Gastrocnemius medialis (tissue), 4 donors: ENCODE results near the gene STH. TPM values are rescaled to one million over a fixed set of nuclear protein-coding genes. Genes with fewer than 3 reads are reported as not detected.

Experiments
- ATAC-seq, 2 donors: fragments of 150-250 bp; one replicate each; pipeline ENCODE4 v1.9.1; 2016
- DNase-seq, 2 donors: peaks; one replicate each; pipeline ENCODE4 v3.0.0-alpha.2; 2019
- H3K27ac ChIP-seq, 4 donors: fragments of 200-600 bp; sonication (generic); 1 replicate in 1 of 4; 2 replicates in 3 of 4; pipeline ENCODE4 v1.5.1; 2016 to 2018; ENCODE audit warnings: mild to moderate bottlenecking in 2 of 4, moderate library complexity in 1 of 4
- H3K27me3 ChIP-seq, 3 donors: fragments of 200-600 bp; sonication (generic) in 2 of 3; 1 replicate in 1 of 3; 2 replicates in 2 of 3; pipeline versions ENCODE4 v1.5.1 to v1.6.0; 2016 to 2019; ENCODE audit warnings: mild to moderate bottlenecking in 1 of 3, moderate library complexity in 1 of 3
- H3K36me3 ChIP-seq, 2 donors: fragments of 200-600 bp; sonication (generic) in 1 of 2; one replicate each; pipeline ENCODE4 v1.5.1; 2017 to 2018
- H3K4me1 ChIP-seq, 2 donors: fragments of 200-600 bp; sonication (generic) in 1 of 2; one replicate each; pipeline ENCODE4 v1.5.1; 2016 to 2017; ENCODE audit warnings: mild to moderate bottlenecking in 2 of 2
- H3K4me3 ChIP-seq, 4 donors: fragments of 200-600 bp; sonication (generic) in 3 of 4; 1 replicate in 1 of 4; 2 replicates in 3 of 4; pipeline ENCODE4 v1.5.1; 2016 to 2019; ENCODE audit warnings: mild to moderate bottlenecking in 2 of 4
- H3K9me3 ChIP-seq, 3 donors: fragments of 200-600 bp; sonication (generic) in 2 of 3; 1 replicate in 1 of 3; 2 replicates in 2 of 3; pipeline ENCODE4 v1.5.1; 2016 to 2019
- CTCF ChIP-seq, 5 experiments: fragments of 450-650 bp in 3 of 5; fragments of 200-600 bp in 2 of 5; sonication (generic) in 2 of 5; IDR thresholded peaks in 4 of 5; conservative IDR thresholded peaks in 1 of 5; 1 replicate in 4 of 5; 2 replicates in 1 of 5; pipeline ENCODE4 v1.5.1; 2016 to 2019; ENCODE audit warnings: antibody characterized with exemption in 5 of 5, mild to moderate bottlenecking in 3 of 5, moderate library complexity in 3 of 5
- POLR2A ChIP-seq, 2 donors: fragments of 450-650 bp; IDR thresholded peaks; one replicate each; pipeline ENCODE4 v1.6.1; 2017; ENCODE audit warnings: antibody characterized with exemption in 2 of 2, mild to moderate bottlenecking in 2 of 2, moderate library complexity in 2 of 2
- in situ Hi-C, 4 donors: fragments of 200-750 bp; cut with MboI; loops; one replicate each; pipeline versions ENCODE4 v1.15.0 to v1.8.0; 2017; ENCODE audit warnings: low sequenced_read_pairs in 4 of 4
- intact Hi-C: fragments of 100-400 bp; cut with DNase I; formaldehyde crosslinking; loops from one replicate; pipeline ENCODE4 v1.15.1; 2023; ENCODE audit warnings: low total_unique reads
- total RNA-seq, 4 donors: library from RNA; depleted of rRNA; stranded (reverse); fragments of >200 nt; gene quantifications; one replicate each; pipeline versions ENCODE4 v1.1.0 to v1.2.3, GENCODE V29; 2016

STH gene
- total RNA-seq, 4 donors from 2014 or later: not detected

- DNase-seq: no peak
- TF ChIP-seq CTCF (IDR thresholded peaks at IDR 0.05 in 4 of 5, conservative IDR thresholded peaks at IDR 0.05 in 1 of 5): no peak
- no peak for TF ChIP-seq POLR2A (IDR thresholded peaks at IDR 0.05)
- peaks cover 0 to 5% of the 10 kb centered on the region in 2 donors for H3K4me1 ChIP-seq
- H3K27ac ChIP-seq: no peak overlapping the region
- intact Hi-C loops (no loop called here), in situ Hi-C loops (no loop called here)
- no peaks in the 10 kb centered on the region for H3K27me3 ChIP-seq
- no peak overlapping the region for H3K4me3 ChIP-seq
- no peak for ATAC-seq
- no peaks in the 10 kb centered on the region for H3K9me3 ChIP-seq
- H3K36me3 ChIP-seq: no peaks in the 10 kb centered on the region
Observed at GRCh38 chr17:45982791-45983613, 16.0 kb upstream of the STH start.

GRCh38 chr17:45983614-45984310 is 15.3 kb upstream of the STH start:
- intact Hi-C loops (no loop called here), in situ Hi-C loops (no loop called here)
- no peak overlapping the region for H3K27ac ChIP-seq
- ATAC-seq (no peak), DNase-seq (no peak)
- no peaks in the 10 kb centered on the region for H3K27me3 ChIP-seq
- no peaks in the 10 kb centered on the region for H3K4me1 ChIP-seq
- TF ChIP-seq CTCF (IDR thresholded peaks at IDR 0.05 in 4 of 5, conservative IDR thresholded peaks at IDR 0.05 in 1 of 5): no peak
- TF ChIP-seq POLR2A (IDR thresholded peaks at IDR 0.05): no peak
- H3K36me3 ChIP-seq: no peaks in the 10 kb centered on the region
- no peak overlapping the region for H3K4me3 ChIP-seq
- H3K9me3 ChIP-seq: no peaks in the 10 kb centered on the region

- in situ Hi-C loops (no loop called here), intact Hi-C loops (no loop called here)
- no peak for DNase-seq
- no peak overlapping the region for H3K4me3 ChIP-seq
- no peaks in the 10 kb centered on the region for H3K27me3 ChIP-seq
- H3K36me3 ChIP-seq: no peaks in the 10 kb centered on the region
- TF ChIP-seq CTCF (IDR thresholded peaks at IDR 0.05 in 4 of 5, conservative IDR thresholded peaks at IDR 0.05 in 1 of 5) (no peak), POLR2A (IDR thresholded peaks at IDR 0.05) (no peak)
- ATAC-seq: no peak
- H3K4me1 ChIP-seq: no peaks in the 10 kb centered on the region
- H3K9me3 ChIP-seq: no peaks in the 10 kb centered on the region
- no peak overlapping the region for H3K27ac ChIP-seq
Observed at GRCh38 chr17:45984368-45984767, 14.7 kb upstream of the STH start.

- no peaks in the 10 kb centered on the region for H3K36me3 ChIP-seq
- no peak overlapping the region for H3K4me3 ChIP-seq
- TF ChIP-seq POLR2A (IDR thresholded peaks at IDR 0.05) (no peak), CTCF (IDR thresholded peaks at IDR 0.05 in 4 of 5, conservative IDR thresholded peaks at IDR 0.05 in 1 of 5) (no peak)
- H3K4me1 ChIP-seq: no peaks in the 10 kb centered on the region
- H3K27me3 ChIP-seq: no peaks in the 10 kb centered on the region
- DNase-seq (no peak), ATAC-seq (no peak)
- intact Hi-C loops (no loop called here), in situ Hi-C loops (no loop called here)
- H3K9me3 ChIP-seq: no peaks in the 10 kb centered on the region
- no peak overlapping the region for H3K27ac ChIP-seq
Observed at GRCh38 chr17:45985447-45985846, 13.6 kb upstream of the STH start.
